ENCODE data around the gene WNT7B.

The WNT7B gene

DNA sequence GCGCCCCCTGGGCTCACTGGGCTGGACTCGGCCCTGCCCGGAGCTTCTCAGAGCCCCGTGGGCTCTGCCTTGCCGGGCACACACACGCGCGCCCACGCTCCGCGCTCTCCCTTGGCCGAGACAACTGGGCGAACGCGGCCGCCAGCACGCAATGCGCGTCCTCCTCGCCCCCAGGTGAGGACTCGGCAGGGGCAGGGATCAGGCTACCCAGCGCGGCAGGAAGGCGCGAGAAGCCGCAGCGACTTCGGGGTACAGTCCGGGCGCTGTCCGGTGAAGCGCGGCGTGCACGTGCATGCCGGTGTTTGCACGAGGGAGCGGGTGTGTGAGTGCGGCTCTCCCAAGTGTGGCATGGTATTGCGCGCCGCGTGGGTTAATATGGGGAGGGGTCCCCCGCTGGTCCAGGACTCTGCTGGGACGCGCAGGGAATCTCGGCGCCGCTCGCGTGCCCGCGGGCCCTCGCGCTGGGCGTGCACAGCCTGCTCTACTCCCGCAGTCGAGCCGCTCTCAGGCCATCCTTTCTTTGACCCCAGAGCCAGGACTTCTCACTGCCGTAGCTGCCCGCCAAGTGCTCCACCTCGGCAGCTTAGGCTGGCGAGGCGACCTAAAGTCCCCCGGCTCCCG, 5.4 kb downstream of the WNT7B start:
- DNase-seq (ENCODE audit: low spot score) = no peak

- no peak for DNase-seq (ENCODE audit: low spot score)
Measured at GRCh38 chr22:45970705-45971407, 6.1 kb downstream of the WNT7B start.

GRCh38 chr22:45969801-45970470, 7.0 kb downstream of the WNT7B start:
- no peak for DNase-seq (ENCODE audit: low spot score)

DNA sequence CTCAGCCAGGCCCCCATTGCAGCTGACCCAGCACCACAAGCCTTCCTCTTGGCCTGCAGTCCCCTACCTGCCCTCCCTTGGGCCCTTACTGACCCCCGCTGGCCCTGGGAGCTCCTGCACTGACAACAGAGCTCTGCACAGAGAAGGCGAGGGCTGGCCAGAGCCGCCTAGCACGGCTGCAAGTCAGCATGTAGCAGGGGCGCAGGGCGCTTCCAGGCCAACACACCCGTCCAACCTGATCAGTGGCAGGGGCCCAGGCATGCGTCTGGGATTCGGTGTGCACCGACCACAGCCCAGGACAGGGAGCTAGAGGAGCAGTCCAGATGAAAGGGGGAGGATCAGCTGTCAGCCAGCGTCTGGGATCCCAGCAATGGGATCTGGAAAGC, 7.6 kb downstream of the WNT7B start:
- no peak for DNase-seq (ENCODE audit: low spot score)

DNA sequence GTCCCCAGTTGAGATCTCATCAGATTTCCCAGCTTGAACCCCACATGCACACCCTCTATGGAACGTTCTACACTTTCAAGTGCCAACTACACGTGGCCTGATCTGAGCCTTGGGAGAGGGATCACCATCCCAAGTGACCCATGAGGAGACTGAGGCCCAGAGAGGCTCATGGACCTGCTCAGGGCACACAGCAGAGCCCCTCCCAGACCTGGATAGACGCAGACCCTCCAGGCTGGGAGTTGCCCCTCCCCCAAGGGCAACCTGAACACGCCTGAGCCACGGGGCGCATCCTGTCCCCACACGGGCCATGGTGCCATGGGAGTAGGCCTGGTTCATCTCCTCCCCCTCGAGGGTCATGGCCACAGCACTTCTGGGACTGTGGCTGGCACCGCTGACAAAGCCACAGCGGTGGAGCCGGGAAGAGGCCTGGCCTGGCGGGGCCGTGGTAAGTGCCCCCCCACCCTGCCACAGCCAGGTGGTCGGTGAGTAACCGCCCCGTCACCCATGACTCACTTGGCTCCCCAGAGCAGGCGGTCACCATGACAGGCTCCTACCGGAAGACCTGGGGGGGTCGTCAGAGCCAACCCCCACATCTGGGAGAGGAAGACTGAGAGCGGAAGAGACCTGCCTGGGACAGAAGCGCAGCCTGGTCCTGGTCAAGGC, 8.1 kb downstream of the WNT7B start:
- no peak for DNase-seq (ENCODE audit: low spot score)

DNA sequence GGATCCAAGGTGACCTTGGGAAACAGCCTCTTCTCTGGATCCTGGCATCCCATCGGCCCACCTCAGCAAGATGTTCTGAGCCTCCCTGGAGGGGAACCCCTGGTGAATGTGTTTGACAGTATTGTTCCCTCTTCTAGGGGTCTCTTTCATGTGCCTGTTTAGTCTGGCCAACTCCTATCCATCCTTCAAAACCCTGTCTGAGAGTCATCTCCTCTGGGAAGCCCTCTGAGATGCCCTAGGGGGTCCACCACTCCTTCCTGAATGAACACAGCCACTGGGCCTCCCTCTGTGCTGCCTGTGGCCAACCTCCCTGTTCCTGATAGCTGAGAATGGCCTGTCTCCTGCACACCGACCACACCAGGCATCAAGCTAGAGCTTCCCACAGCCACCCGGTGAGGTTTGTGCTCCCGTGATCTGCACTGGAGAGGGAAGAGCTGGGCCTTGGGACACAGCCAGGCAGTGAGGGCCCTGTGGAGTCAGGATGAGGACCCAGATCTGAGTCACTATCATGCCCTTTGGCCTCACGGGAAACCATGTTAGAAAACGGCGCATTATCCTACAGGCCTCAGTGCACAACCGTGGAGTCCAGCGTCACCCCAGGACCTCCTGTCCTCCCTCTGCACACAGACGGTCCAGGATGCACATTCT, 8.8 kb downstream of the WNT7B start:
- DNase-seq (ENCODE audit: low spot score) = no peak

DNA sequence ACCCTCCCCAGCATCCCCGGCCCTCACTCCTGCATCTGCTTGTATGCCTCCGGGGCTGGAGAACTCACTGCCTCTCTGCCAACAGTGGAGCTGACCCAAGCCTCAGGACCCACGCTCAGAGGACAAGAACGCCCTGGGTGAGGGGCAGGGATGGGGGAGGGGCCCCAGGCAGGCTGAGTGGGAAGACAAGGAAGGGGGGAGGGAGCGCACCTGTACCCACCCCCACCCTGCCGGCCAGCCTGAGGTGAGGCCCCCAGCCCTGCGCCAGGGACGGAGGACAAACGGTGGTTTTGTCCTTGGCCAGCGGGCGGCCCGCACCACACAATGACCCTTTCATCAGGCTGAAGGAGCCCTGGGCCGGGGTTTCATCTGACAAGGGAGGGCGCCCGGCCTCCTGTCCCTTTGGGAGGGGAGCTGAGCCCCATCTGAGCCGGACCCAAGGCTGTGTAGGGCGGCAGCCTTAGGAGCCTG, 10.0 kb downstream of the WNT7B start:
- DNase-seq (ENCODE audit: low spot score) = no peak

GRCh38 chr22:45966320-45966894, 10.6 kb downstream of the WNT7B start:
- DNase-seq (ENCODE audit: low spot score) = no peak

- no peak for DNase-seq (ENCODE audit: low spot score)
Measured at GRCh38 chr22:45965563-45965962, 11.4 kb downstream of the WNT7B start.

DNA sequence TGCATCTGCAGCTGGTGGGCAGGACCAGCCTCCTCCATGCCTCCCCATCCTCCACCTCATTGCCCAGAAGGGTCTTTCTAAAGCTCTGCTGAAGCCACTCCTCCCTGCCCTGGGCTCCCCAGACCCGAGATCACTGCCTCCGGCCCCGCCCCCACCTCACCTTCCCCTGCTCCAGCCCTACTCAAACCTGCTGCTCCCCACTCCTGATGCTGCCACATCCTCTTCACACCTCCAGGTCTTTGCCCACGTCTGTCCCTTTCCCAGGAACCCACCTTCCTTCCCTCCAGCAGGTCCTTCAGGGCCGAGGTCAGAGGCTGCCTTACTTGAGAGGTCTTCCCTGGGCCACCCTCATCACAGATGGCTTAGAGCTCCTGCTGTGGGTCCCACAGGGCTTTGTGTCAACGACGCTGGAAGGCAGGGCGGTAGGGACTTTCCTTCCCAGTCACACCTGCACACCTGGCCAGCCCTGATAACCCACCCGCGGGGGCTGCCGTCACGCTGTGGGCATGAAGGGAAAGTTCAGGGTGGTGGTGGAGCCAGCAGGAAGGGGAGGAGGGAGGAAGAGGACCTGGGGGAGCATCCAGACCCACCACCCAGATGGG, 11.9 kb downstream of the WNT7B start:
- no peak for DNase-seq (ENCODE audit: low spot score)

DNA sequence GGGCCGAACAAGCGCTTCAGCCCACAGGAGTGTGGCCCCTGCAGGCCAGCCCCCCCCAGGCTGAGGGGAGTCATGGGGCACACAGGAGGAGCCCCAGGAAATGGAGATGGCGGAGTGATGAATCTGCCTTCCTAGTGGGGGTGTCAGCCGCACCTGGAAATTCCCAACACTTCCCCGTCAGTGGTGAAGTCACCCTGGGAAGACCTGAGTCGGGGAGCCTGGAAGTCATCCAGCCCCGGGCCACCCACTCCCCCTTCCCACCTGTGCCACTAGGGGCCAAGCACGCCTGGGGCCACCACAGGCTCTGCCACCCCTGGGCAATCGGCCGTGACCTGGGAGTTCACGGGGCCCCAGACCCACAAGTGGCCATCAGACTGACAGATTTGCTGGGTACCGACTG, 12.6 kb downstream of the WNT7B start:
- no peak for DNase-seq (ENCODE audit: low spot score)

DNA sequence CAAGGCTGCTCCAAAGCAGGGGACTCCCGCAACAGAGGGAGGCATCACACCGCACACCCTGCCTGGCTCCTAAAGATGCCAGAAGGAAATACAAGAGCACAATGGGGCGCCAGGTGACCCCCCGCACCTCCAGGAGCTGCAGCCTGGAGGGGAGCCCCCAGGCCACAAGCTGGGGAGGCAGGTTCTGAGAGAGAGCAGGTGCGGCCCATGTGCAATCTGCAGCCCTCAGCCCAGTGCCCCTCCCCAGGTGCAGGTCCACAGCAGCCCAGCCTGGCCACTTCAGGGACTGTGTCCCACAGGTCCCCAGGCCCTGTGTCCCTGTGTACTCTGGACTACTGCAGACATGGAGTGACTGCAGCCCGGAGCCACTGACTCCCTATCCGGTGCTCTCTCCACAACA, 13.1 kb downstream of the WNT7B start:
- no peak for DNase-seq (ENCODE audit: low spot score)

DNA sequence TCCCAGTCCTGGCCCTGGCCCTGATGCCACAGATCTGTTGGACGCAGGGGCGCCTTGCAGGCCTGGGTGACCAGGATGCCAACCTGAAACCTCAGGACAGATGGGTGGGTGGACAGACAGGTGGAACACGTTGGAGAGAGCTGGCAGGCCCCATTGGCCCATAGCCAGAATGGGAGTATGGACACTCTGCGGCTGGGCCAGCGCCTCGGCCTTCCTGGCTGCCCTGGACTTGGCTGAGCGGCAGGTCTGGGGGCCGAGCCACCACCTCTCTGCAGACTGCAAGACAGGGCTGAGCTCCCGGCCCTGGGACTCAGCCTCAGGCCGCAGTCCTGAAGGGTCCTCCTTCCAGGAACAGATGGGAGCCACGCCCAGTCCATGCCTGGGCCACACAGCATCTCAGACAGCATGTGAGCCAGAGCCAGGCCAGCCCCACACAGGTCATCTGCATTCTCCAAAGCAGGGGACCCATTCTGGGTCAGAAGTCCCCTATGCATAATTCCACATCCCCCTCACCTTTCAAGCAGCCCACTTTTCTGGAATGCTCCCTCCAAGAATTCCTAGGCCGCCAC, 14.1 kb downstream of the WNT7B start:
- DNase-seq (ENCODE audit: low spot score) = no peak

DNA sequence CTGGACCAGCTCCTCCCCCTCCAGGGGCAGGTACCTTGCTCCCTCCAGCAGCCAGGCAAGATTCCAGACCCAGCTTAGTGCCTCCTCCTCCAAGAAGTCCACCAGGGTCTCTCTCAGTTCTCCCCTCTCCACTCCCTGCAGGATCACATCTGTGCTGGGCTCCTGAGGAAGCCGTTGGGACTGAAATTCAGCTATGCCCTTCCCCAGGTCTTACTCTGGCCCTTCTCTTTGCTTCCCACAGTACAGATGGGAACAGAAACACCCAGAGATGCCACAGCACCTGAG, 14.6 kb downstream of the WNT7B start:
- DNase-seq (ENCODE audit: low spot score) = no peak

DNA sequence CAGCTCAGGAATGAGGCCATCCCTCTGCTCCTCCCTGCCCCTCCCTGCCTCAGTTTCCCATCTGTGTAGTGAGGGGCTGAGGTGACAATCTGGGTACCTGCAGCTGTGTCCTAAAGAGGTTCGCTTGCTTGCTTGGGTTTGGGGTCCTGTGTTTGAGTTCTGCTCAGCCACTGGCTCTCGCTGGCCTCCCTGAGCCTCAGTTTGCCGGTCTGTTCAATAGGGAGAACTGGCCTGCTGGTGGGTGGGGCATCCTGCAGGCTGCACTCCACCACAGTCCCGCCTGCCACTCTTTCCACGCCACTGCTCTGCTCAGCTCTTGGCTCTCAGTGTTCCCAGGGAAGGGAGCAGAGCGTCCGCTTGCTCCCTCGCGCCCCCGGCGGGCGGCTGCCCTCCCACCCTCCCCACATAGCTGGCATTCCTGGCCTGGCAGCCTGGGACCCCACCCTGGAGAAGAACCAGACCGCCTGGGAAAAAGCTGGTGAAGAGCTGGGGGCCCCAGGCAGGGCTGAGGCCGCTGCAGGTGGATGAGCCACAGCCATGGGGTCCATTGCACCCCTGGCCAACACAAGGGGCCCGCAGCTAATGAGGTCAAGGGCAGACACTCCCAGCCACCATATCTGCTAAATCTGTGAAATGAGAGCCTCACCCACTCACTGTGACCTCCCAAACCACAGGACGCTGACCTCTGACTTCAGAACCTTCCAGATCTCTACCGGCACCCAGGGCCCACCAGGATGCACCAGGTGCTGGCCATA, 15.1 kb downstream of the WNT7B start:
- no peak for DNase-seq (ENCODE audit: low spot score)

GRCh38 chr22:45960477-45961386, 16.2 kb downstream of the WNT7B start:
- no peak for DNase-seq (ENCODE audit: low spot score)

DNA sequence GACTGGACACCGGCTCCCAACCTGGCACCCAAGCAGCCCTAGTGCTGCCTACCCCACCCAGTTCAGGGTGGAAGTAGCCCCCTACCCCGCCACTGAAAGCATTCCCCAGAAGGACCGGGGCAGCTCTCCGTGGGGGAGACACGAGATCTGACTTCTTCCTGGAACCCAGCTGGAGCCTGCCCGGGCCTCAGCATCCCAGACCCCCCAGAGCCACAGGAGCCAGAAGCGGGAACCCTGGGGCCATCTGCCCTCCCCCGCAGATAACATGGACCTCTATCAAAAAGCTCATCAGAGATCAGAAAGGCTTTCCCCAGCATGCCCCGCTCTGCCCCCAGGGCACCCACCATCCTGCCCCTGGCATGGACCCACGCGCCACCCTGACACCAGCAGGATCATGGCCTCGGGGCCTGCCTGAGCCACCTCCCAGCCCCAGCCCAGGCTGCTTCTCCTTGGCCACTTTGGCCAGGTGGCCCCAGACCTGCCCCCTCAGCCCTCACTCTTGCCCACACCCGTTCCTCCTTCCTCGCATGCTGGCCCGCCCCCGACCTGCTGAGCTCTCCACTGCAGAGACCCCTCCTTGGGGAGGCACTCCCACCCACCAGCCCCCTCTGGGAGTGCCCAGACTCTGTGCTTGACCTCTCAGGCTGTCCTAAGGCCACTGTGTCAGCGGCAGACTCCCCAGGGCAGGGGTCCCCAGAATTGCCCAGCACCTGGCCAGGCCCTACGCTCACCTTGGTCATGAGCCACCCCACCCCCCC, 17.1 kb downstream of the WNT7B start:
- no peak for DNase-seq (ENCODE audit: low spot score)

DNA sequence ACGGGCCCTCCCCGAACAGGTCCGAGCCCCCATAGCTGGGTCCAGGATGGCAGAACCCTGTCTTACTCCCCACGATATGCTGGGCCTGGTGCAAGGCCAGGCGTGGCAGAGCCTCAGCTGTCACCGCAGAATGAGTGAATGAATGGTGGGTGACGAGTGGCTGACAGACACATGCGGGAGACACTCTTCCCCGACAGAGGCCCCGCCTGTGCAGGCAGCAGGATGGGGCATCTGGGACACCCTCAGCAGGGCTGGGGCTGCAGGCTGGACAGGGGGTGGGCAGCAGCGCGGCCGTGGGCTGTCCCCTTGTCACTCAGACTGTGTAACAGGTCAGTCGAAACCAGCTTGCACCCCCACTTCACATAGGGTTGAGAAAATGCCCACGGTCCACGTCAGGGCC, 18.0 kb downstream of the WNT7B start:
- no peak for DNase-seq (ENCODE audit: low spot score)

DNA sequence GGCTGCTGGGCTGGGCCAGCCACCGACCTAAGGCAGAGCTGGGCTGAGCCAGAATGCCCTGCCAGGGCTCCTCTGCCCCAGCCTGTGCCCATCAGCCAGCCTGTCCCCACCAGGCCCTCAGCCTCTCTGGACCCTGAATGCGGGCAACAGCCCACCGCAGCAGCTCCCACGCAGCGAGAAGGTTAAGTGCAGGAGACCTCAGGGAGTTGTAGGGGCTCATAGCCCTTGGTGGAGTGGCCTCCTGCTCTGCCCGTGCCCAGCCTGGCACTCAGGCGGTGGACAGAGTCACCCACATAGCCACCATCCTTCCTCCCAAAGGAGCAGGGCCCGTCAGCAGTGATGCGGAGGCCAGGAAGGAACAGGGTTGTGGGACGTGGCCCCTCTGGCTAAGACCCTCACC, 19.1 kb downstream of the WNT7B start:
- no peak for DNase-seq (ENCODE audit: low spot score)
